HG02571 (cell line): ENCODE measurements around the gene POC1A.
A peak's percentile ranks its signal among the peaks of the same experiment; 100 is the strongest.

Experiments
- ATAC-seq: cut with Tn5 transposase; IDR thresholded peaks from one replicate; pipeline ENCODE4 v1.9.1; 2021; ENCODE audit warnings: mild to moderate bottlenecking, moderate library complexity; ENCODE audit not compliant: unreplicated experiment

The POC1A gene

DNA sequence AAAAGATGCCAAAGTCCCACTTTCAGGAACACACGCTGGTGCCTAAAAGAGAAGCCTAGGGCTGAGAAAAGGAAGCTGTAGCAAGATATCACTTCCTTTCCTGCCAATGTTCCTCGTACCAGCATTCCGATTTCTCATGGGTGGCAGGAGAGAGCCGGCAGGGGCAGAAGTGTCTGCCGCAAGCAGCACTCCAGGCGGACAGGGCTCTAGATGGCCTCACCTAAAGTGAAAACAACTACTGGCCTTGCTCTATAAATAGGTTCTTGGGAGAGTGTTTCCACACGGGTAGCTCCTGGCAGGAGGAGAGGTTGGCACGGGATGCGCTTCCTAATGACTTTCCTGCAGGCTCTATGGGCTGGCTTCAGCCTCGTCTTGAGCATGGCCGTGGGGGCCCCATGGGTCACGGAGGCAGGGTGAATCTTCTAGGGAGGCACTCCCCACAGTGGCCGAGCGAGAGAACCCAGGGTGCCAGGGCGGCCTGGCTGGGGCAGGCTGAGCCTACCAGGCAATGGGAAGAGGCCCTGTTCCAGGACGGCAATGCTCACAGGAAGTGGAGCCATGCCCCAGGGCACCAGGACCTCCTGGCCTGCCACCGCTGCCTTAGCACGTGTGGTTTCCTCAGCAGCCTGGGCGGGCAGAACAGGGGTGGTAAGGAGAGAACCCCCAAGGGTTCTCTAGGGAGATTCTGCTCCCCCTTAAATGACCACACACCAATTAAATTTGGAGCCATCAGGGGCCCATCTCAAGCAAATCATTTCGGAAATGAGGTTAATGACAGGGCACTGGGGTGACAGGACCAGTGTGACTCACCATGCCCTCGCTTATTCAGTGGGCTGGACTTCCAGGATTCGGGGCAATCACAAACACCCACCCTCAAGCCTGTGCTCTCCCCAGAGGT is 83.2 kb downstream of the POC1A start:
- no peak for ATAC-seq

DNA sequence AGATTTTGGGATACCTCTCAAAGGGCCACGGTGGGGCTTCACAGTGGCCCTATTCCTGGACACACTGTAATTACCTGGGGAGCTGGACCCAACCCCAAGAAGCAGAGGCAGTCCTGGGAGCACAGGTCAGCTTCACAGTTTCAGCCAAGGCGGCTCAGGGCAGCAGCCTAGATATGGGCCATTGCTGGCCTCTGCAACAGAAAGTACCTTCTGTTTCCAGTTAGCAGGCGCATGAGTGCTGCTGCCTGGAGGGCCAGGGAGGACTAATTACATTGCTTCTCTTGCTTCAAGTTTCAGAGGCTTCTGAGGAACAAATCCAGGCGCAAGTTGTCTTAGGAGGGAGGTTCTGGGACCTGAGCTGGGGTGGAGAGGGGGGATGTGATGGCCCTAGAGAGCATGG is 84.4 kb downstream of the POC1A start:
- ATAC-seq = no peak

DNA sequence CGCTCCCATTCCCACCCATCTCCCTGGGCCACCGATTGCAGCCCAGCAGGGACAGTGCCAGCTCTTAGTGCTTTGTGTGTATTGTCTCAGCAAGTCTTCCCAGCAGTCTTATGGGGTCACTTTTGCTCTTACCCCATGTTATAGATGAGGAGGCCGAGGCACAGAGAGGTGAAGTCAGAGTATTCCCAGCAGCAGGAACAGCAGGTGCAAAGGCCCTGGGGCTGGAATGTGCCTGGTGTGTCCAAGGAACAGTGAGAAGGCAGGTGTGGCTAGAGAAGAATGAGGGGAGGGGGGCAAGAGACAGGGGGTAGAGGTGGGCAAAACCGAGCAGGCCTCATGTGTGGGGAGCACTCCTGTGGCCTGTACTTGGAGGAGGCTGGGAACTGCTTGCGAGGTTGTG is 85.1 kb downstream of the POC1A start:
- no peak for ATAC-seq

DNA sequence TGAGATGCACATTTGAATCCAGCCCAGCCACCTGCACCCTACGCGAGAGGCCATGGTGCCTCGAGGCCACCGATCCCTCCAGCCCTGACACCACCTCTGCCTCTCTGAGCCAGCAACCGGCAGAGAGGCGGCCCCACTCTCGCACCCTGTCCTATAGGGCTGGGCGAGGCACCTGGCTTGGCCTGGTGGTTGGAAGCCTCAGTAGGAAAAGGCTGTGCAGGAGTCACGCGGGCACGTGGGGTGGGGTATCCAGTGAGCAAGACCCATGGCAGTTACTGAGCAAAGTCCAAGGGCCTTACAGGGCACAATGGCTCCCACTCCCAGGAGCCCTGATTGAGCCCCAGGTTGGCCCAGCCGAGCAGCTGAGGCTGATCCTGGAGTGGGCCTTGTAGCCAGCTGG is 85.5 kb downstream of the POC1A start:
- ATAC-seq = no peak

DNA sequence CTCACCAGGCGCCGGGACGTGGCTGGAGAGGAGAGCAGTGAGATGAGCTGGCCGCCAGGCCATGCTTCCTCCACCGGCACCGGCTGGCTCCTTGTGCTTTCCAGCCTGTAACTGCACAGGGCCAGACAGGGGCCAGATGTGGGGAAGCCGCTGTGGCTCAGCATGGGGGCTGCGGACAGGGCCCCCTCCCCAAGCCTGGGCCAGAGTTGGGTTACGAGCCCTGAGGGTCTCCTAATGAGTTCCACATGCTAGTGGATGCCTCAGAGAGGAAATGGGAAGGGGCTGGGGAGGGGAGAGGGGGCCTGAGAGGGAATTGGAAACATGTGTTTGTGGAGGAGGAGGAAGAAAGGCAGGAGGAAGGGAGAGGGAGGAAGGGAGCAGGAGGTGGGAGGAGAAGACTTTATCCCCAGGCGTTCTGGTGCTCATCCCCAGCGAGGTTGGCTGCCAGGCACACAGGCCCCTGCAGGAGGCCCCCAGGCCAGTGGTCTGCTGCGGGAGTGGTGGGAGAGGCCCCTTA is 86.1 kb downstream of the POC1A start:
- ATAC-seq = no peak

DNA sequence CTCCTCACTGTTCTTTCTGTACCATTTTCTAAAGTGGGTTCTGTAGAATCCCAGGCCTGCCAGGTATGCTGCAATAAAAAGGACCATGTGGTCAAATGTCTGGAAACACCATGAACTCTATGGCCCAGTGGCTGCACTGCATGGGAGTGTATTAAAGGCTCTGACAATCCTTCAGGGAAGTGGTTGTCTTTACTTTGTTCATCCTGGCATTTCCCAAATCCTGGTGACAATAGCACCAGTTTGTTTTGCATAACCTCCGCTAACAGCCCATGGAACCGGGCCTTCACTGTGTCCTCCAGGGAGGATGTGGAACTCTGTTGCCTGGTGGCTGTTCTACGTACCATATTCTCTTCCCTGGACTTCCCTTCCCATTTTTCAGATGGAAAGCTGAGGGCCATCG is 86.7 kb downstream of the POC1A start:
- ATAC-seq = no peak

DNA sequence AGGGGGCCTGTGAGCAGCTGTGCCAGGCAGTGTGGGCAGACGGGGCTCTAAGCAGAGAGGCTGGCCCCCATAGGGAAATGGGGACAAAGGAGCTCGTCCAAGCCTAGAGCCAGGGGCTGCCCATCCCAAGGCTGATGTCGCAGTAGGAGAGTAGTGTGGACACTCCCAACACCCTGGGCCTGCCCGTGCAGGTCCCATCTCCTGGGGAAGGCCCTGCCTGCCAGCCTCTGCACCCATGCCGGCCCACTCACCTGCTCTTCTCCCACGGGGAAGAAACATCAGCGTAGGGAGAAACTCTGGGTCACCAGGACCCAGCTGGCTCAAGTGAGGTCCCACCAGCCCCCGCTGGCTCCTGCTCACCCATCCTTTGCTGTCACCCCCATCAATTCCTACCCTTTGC is 87.2 kb downstream of the POC1A start:
- no peak for ATAC-seq

DNA sequence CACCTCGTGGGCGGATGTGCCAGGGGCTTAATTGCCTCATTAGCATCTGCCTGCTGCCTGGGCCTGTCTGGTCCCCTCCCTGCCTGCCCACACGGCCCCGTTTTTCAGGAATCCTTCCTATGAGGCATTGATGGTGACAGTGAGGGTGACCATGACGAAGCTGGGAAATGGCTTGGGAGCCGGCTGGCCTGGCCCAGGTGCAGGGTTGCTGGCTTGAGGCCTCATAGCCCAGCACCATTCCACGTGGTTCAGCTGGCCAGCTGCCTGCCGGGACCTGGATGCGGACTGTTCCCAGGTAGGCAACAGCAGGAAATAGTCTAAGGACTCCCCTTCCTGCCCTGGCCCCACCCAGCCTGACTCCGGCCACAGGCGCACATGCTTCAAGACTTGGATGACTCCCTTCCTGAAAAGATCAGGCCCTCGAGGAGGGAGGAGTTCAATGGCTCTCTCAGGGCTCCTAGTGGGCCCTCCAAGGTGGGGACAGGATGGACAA is 88.9 kb downstream of the POC1A start:
- ATAC-seq = no peak

DNA sequence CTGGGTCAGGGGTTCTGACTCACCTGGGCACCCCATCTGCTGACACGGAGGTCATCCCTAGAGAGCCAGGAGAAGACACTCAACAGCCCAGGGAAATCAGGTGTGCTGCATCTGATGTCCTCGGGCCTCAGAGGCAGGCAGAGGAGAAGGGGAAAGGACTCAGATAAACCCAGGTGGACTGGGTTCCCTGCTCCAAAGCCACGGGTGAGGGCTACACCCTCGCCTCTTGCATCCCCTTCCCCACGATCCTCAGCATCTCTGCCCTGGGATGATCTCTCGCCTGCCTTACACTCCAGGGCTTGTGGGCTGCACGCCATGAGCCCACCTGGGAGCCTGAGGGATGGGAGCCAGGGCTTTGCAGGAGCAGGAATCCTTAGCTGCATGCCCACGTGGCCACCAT is 89.7 kb downstream of the POC1A start:
- no peak for ATAC-seq

DNA sequence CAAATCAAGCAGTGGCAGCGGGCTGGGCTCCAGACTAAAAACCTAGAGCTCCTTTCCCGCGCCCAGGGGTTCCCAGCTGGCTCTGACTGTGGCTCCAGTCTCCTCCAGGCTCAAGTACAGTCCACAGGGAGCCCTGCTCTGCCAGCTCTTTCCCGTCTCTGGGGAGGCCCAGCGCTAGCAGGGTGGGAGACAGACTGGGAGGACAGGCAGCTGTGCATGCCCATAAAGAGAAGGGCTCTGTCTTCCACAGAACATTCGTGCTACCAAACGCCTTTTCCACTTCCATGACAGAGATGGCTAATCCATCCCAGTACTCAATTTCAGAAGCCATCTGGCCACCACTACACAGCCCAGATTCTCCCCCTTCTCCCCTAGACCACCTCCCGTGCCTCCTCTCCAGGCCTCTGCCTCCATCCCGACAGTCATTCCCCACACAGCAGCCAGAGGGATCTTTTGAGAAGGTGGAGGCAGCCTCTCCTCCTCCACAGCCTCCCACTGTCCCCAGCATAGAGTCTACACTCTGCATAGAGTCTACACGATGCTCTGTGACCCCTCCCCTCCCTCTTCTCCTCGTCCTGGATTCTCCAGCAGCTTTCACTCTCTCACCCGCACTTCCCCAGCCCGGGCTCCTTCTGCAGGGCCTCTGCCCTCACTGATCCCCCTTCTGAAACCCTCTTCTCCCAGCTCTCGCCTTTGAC is 91.0 kb downstream of the POC1A start:
- ATAC-seq = no peak

DNA sequence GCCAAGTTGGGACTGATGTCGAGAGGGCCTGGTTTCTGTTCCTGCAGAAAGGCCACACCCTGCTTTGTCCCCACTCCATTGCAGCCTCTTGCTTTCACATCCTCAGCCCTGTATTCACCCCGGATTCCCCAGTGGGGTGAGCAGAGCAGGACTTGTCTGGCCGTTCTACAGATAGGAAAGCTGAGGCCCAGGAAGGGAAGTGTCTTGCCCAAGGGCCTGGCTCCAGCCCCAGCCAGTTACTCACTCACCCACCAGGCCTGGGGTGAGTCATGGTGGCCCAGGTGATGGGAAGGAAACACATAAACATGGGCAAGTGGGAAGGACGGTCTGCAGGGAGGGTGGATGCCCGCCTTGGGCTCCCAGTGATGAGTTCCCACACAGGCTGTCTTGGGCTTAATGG is 91.7 kb downstream of the POC1A start:
- no peak for ATAC-seq

DNA sequence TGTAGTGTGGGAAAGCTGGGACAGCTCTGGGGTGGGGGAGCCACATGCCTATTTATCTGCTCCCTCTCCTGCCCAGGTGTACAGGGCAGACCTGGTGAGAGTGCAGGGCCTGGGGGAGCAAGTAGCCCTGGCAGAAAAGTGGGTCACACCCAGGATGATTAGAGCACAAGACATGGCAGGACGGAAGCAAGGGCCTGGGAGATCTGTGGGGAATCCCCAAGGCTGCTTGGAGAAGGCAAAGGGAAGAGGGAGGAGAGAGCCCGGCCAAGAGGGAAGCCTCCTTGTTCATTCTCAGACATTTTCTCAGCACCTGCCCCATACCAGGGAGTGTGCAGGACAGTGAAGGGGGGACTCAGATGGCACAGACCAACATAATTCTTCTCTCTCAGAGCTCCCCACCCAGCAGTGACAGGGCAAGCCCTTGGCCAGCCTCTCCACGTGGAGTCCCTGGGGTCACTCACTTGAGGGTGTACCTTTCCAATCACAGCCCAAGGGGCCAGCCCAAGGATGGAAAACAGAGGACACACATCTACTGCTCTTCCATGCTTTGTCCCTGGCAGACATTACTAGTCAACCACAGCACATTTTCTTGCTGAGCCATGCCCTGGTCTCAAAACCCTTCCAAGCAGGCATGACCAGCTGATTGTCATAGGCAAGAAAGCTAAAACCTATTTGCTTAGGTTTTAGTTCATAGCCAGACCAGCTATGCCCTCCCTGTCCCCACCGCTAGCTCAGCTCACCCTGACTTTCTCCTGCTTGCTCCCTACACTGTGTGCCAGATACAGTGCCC is 92.9 kb downstream of the POC1A start:
- ATAC-seq = no peak

DNA sequence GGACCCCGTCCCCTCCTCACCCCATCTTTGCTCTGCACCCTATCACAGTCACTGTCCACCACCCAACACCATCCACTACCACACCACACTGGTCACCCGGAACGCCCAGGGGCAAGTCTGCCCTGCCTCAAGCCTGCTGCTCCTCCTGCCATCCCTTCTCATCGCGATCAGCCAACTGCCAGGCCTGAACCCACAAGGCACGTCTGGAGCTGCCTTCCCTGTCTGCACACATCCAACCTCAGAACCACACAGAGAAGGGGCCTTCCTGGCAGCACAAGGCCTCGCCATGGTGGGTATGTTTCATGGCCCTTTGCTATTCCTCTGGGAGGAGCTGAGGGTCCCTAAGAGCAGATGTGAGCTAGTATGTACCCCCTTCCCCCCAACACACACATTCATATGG is 94.4 kb downstream of the POC1A start:
- ATAC-seq = no peak

DNA sequence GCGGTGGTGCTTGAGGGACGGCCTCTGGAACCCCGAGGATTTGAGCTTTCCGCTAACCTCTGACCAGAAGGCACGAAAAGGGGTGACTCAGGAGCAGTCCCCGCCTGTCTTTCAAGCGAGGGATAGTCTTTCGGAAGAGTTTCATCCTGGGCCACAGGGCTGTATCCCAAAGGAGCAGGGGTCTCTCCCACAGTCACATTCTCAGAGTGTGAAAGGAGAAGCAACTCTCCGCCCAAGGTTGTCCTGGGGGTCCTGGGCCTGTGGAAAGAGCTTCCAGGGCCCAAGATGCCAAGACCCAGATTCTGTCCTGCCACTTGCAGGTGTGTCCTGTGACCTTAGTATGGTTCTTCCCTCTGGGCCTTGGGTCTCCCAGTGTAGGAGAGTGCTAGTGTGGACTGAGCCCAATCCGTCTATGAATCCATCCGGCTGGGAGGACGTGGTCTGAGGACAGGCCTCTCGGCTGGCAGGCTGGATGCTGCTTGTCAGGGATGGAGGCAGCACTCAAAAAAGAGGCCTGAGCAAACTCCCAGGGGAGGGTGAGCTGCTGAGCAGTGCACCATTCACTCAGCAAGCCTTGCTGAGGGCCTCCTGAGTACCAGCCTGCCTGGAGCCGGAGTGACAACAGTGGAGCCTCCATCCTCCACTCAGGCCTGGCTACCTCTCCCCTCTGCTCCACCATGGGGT is 96.3 kb downstream of the POC1A start:
- ATAC-seq = no peak

DNA sequence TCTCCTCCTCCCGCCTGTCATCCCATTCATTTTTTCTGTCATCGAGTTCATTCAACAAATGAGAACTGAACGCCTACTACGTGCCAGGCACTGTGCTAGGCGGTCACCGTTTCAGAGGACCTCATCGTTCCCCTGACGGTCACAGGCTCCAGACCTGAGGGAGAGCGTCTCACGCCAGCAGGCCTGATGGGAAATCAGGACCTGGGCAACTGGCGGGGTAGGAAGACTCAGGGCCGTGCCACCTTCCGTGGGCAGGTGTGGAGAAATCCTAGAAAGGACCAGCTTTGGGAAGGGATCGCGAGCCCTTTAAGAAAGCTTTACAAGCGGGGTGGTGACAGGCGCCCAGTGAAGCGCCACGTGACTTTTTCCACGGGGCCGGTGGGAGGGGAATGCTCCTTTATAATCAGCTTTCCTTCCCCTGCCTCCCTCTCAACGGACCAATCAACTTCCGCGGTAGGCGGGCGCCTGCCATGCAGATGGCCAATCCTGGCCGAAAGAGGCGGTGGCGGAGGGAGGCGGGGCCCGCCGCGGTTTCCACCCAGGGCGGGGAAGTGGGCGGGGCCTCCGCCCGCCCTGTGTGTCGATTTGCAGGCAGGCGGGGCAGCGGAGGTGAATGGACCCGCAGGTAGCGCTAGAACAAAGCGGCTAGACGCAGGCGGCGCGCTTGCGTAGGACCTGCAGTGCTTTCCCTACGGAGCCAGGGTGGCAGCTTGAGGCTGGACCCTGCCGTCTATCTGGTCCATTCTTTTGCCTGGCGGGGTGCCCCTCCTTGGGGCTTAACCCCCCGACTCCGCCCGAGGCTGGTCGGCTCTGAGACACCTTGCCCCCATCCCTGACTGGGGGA is 97.0 kb downstream of the POC1A start:
- peak; percentile 70 for ATAC-seq

DNA sequence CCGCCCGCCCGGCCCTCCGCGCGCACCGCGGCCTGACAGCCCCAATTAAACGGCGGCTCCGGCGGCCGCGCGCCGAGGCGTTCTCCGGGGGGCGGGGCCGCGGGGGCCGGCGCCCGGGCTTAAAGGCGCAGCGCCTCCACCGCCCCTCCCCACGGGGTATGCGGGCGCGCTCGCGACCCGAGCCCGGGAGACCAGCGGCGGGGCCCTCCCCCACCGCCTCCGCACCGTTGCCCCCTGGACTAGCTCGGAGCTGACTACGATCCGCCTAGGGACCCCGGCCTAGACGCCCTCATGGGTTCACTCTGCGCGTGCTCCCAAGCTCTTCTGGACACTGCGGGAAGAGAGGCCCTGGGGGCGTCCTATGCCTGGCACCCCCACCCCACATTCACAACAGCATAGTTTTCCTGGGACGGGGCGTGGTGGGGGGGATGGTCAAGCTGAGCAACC is 97.7 kb downstream of the POC1A start, which contains the start of gene DUSP7:
DUSP7 (minus strand) TSS at position 51 of the 447 bp plus-strand sequence. CDS start 205 bp downstream, outside the sequence.
- peak; percentile 30 for ATAC-seq

DNA sequence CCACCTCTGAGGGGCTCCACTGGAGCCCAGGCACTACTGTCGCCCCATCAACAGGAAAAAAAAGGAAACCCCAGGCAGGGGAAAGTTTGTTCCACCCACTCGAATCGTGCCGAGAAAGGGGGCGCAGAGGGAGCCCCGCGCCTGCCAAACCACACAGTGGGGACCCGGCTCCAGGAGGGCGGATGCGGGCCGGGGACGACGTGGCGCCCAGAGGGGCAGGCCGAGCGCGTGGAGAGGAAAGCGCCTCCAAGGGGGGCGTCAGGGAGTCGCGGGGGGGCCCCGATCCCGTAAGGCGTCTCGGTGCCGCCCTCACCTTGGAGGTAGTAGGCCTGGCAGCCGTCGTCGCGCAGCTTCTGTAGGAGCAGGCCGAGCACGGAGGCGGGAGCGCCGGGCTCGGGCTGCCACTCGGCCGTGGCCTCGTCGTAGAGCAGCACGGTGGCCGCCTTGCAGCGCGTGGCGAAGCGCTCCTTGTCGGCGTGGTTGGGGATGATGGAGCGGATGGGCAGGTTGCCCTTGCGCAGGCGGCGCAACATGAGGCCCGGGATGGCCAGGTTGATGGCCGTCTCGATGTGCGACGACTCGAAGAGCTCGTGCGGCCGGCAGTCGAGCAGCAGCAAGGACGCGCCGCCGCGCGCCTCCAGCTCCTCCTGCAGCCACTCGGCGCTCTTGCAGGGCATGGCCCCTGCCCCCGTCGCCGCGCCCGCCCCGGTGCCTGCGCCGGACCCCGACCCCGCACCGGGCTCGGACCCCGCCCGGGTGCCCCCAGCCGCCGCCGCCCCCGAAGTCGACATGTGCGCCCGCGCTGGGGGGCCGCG is 98.5 kb downstream of the POC1A start:
- peak; percentile 6 for ATAC-seq

DNA sequence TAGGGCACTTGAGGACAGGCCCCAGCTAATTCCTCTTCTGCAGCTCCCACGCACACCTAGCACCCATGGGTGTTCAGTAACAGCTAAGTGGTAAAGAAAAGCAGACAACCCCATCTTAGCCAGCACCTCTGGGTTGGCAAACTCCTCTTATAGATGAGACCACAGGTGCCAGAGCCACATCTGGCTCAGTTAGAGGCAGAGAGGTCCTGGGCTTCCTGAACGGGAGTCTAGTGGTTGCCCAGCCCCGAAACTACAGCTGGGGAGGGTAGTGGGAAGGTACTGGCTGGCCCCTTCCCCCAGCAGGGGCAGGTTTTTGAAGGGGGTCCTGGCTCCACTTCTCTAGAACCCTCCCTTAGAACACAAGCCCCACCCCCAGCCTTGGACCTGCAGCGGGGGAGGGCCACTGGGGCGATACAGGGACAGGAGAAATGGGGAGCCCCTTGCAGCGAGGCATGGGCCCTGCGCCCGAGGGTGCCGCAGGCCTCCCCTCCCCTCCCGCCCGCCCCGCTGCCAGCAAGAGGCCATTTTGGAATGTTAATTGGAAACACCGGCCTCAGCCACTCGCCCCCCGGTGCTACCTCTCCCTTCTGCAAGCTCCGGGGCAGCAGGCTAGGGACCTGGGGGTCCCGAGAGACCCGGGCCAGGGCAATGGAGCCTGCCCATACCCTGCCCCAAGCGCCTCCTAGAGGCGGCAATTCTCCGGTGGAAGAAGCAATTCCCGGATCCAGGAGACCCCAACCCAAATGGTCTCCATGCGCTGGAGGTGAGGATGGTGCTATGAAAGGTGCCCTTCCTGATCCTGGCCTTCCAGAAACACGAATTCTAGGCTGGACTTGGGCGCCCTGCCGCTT is 99.3 kb downstream of the POC1A start:
- no peak for ATAC-seq
